SK-N-MC (cell line): ENCODE measurements around the gene INHA.
A peak's percentile ranks its signal among the peaks of the same experiment; 100 is the strongest.

ENCODE experiments used
- DNase-seq: peaks from one replicate; pipeline ENCODE4 v3.0.0-alpha.2; 2011; ENCODE audit warnings: low read depth, low spot score
- H3K27ac ChIP-seq: fragments of 200-600 bp; sonication (generic); 2 replicates; pipeline ENCODE4 v1.5.1; 2016; ENCODE audit warnings: mixed run types
- H3K36me3 ChIP-seq: fragments of 200-600 bp; sonication (generic); 2 replicates; pipeline ENCODE4 v1.6.1; 2017; ENCODE audit warnings: antibody characterized with exemption, low read length, mixed read lengths; ENCODE audit not compliant: insufficient read depth
- H3K4me3 ChIP-seq: fragments of 200-600 bp; sonication (generic); 2 replicates; pipeline ENCODE4 v1.5.1; 2016
- H3K9ac ChIP-seq: fragments of 200-600 bp; sonication (generic); 2 replicates; pipeline ENCODE4 v1.8.0; 2017; ENCODE audit warnings: mixed run types, mixed read lengths; ENCODE audit not compliant: insufficient read length
- H3K9me3 ChIP-seq: fragments of 200-600 bp; sonication (generic); 2 replicates; pipeline ENCODE4 v1.6.1; 2017; ENCODE audit warnings: low read depth, mild to moderate bottlenecking, antibody characterized with exemption, low read length, moderate library complexity, mixed read lengths
- EZH2 ChIP-seq: fragments of 200-600 bp; sonication (generic); IDR thresholded peaks from one replicate; pipeline ENCODE4 v1.6.1; 2017; ENCODE audit warnings: antibody characterized with exemption
- FOXP2 ChIP-seq: optimal IDR thresholded peaks from 2 replicates; pipeline ENCODE3; 2011; ENCODE audit warnings: mild to moderate bottlenecking, moderate library complexity; ENCODE audit not compliant: insufficient read depth; ENCODE audit errors: extremely low read length, control extremely low read depth
- POLR2AphosphoS5 ChIP-seq: IDR thresholded peaks from 2 replicates; pipeline ENCODE4 v1.6.1; 2012; ENCODE audit warnings: mild to moderate bottlenecking, low read depth, low read length, borderline replicate concordance

The INHA gene

GRCh38 chr2:219531639-219532377, 40.3 kb upstream of the INHA start:
- no peaks in the 10 kb centered on the region for H3K9me3 ChIP-seq
- no peak overlapping the region for H3K27ac ChIP-seq
- TF ChIP-seq EZH2: no peak
- no peak for TF ChIP-seq POLR2AphosphoS5
- TF ChIP-seq FOXP2: no peak
- H3K36me3 ChIP-seq: no peaks in the 10 kb centered on the region
- DNase-seq: no peak
- H3K4me3 ChIP-seq: no peak overlapping the region
- H3K9ac ChIP-seq: no peak overlapping the region

GRCh38 chr2:219532378-219532649, 39.8 kb upstream of the INHA start:
- no peak for DNase-seq
- no peak overlapping the region for H3K9ac ChIP-seq
- H3K36me3 ChIP-seq: no peaks in the 10 kb centered on the region
- no peak overlapping the region for H3K4me3 ChIP-seq
- H3K9me3 ChIP-seq: no peaks in the 10 kb centered on the region
- TF ChIP-seq FOXP2 (no peak), EZH2 (no peak), POLR2AphosphoS5 (no peak)
- H3K27ac ChIP-seq: no peak overlapping the region

GRCh38 chr2:219533930-219534661, 38.0 kb upstream of the INHA start:
- Histone ChIP-seq H3K27ac (no peak overlapping the region), H3K9ac (no peak overlapping the region), H3K4me3 (no peak overlapping the region), H3K36me3 (no peaks in the 10 kb centered on the region), H3K9me3 (no peaks in the 10 kb centered on the region)
- TF ChIP-seq EZH2 (no peak), FOXP2 (no peak), POLR2AphosphoS5 (no peak)
- DNase-seq: no peak

GRCh38 chr2:219536425-219536824, 35.7 kb upstream of the INHA start:
- Histone ChIP-seq H3K9ac (no peak overlapping the region), H3K9me3 (no peaks in the 10 kb centered on the region), H3K36me3 (no peaks in the 10 kb centered on the region), H3K27ac (no peak overlapping the region), H3K4me3 (no peak overlapping the region)
- TF ChIP-seq FOXP2 (no peak), EZH2 (no peak), POLR2AphosphoS5 (no peak)
- no peak for DNase-seq

- no peaks in the 10 kb centered on the region for H3K36me3 ChIP-seq
- no peak overlapping the region for H3K4me3 ChIP-seq
- no peak for DNase-seq
- H3K9ac ChIP-seq: no peak overlapping the region
- H3K9me3 ChIP-seq: no peaks in the 10 kb centered on the region
- TF ChIP-seq POLR2AphosphoS5 (no peak), EZH2 (no peak), FOXP2 (no peak)
- no peak overlapping the region for H3K27ac ChIP-seq
Measured at GRCh38 chr2:219536967-219537366, 35.1 kb upstream of the INHA start.

- TF ChIP-seq POLR2AphosphoS5 (no peak), EZH2 (no peak), FOXP2 (no peak)
- Histone ChIP-seq H3K9ac (peak overlapping the region; percentile 57), H3K36me3 (no peaks in the 10 kb centered on the region), H3K27ac (peak overlapping the region; percentile 80), H3K4me3 (peak overlapping the region; percentile 59), H3K9me3 (no peaks in the 10 kb centered on the region)
- no peak for DNase-seq
Measured at GRCh38 chr2:219537657-219538488, 34.2 kb upstream of the INHA start.

GRCh38 chr2:219538504-219538951, 33.6 kb upstream of the INHA start:
- TF ChIP-seq FOXP2 (peak; percentile 22), EZH2 (no peak), POLR2AphosphoS5 (no peak)
- Histone ChIP-seq H3K9me3 (no peaks in the 10 kb centered on the region), H3K36me3 (no peaks in the 10 kb centered on the region), H3K27ac (peak overlapping the region; percentile 80), H3K4me3 (peak overlapping the region; percentile 59), H3K9ac (peak overlapping the region; percentile 57)
- DNase-seq: no peak

- DNase-seq: no peak
- H3K27ac ChIP-seq: peak overlapping the region; percentile 80
- TF ChIP-seq EZH2 (no peak), FOXP2 (no peak), POLR2AphosphoS5 (no peak)
- H3K4me3 ChIP-seq: peak overlapping the region; percentile 59
- no peaks in the 10 kb centered on the region for H3K9me3 ChIP-seq
- no peaks in the 10 kb centered on the region for H3K36me3 ChIP-seq
- H3K9ac ChIP-seq: peak overlapping the region; percentile 57
Measured at GRCh38 chr2:219538956-219539788, 32.9 kb upstream of the INHA start.
